Suppressor macrophage (primary cell): Measurements from ENCODE around the gene MYL12A.
A peak's percentile ranks its signal among the peaks of the same experiment; 100 is the strongest.

Experiments
- DNase-seq, 4 experiments: peaks; one replicate each; pipeline ENCODE4 v3.0.0-alpha.2; 2020 to 2022

Gene MYL12A

DNA sequence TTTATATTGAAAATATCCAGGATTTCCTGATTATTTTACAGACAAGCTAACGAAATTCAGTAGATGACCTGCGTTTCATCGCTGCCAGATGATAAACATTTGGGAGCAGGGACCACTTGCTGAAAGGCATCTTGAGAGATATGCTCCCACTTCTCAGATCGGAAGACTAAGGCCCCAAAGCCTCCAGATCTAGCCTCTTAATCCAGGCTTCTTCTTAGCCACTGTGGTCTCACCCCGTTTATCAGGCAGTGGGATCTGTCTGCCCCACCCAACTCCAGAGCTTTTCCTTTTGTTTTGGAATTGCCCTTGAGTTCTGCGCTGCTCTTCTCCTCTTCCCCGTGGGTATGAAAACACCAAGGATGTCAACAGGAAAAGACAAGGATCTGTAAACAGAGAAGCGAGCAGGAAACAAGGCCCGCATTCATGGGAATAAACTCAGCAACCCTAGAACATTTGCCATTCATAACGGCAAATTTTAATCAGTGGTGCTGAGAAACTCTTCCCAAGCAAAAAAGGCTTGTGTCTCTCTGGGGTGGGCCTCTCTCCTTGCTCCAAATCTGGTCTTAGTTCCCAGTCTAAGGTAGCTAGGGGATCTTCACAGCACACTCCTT is 35.8 kb downstream of the MYL12A start:
- no peak for DNase-seq

DNA sequence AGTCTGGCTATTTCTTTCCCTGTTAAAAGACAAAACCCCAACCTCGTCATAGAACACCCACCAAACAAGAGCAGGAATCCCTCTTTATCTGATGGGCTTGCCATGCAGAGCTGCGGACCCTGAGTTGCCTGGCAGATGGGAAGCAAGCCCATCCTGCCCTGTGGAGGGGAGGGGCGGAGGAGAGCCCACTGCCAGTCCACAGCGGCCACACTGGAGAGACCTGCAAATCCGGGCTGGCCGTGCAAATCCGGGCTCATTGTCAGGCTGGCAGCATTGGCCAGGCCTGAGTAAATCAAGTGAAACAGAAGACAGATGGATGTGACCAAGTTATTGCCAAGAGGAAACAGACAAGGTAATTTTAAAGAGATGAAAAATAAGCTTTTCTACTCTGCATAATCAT is 36.3 kb downstream of the MYL12A start:
- no peak for DNase-seq

DNA sequence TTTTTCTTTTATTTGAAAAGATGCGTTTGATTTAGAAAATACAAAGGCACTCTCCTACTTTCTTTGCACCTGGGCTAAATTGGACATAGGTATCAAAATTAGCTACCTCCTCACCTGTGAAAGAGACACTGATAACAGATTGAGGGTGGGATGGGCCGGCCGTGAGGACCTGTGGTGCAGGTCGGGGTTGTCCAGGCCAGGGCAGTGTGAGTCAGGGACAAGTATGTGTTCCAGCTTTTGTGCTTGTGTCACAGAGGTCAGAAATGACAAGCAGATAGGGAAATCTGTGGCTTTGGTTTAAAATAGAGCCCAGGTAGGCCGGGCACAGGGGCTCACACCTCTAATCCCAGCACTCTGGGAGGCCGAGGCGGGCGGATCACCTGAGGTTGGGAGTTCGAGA is 36.9 kb downstream of the MYL12A start:
- no peak for DNase-seq

DNA sequence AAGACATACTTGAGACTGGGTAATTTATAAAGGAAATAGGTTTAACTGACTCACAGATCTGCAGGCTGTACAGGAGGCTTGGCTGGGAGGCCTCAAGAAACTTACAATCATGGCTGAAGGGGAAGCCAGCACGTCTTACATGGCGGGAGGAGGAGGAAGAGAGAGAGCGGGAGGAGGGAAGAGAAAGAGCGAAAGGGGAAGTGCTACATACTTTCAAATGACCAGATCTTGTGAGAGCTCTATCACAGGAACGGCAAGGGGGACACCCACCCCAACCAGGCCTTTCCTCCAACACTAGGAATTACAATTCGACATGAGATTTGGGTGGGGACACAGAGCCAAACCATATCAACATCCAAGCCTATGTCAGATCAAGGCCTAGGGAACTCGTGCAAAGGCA is 38.6 kb downstream of the MYL12A start:
- DNase-seq, result peak in 2 of 4 experiments; percentile 31 to 34

DNA sequence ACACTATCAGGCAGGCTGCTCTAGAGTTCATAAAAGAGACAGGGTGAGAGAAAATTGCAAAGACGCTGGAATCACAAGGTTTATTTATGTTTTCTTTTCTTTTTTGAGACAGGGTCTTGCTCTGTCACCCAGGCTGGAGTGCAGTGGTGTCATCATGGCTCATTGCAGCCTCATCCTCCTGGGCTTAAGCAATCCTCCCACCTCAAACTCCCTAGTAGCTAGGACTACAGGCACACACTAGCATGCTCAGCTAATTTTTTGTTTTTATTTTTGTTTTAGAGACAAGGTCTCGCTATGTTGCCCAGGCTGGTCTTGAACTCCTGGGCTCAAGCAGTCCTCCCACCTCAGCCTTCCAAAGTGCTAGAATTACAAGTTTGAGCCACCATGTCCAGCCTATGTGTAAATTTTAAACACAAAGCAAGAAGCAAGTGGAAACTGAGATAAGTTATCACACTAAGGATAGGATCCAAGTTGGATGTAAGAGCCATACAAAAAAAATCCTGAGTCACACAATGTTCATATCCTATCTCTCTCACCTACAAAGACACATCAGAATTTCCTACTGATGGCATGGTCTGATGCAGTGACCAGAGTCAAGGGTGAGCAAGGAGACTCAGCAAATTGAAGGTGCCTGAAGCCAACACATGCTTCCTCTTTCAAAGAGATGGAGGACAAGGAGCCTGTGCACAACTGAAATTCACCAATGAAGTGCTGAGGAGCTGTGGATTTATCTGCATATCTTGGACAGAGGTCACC is 45.8 kb downstream of the MYL12A start:
- DNase-seq, result peak in 3 of 4 experiments; percentile 23 to 51 (median 46)

DNA sequence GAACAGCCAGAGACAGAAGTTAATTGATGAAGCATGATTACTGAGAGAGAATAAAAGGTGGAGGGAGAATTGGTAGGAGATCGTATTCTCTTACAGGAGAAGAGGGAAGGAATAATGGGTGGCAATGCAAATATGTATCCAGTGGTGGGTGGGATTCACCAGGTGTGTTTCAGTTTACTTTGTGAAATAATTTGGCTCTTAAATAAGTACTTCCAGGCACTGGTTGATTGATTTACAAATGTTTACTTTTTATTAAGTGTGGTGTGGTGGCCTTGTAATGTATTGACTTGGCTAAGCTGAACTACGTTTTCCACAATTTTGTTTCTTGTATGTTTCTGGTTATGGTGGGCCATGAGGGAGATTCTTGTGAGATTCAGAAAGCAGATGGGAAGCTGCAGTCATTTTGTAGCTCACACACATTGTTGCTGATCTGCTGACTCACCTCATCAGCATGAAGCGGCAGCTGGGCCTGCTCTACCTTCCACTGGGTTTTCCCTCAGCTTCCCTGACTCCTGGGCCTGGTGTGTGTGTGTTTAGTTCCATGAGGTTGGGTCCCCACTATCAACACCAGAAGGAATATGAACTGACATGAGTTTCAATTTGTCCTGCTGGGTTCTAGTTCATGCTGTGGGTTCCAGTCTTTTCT is 47.0 kb downstream of the MYL12A start:
- DNase-seq, result no peak

DNA sequence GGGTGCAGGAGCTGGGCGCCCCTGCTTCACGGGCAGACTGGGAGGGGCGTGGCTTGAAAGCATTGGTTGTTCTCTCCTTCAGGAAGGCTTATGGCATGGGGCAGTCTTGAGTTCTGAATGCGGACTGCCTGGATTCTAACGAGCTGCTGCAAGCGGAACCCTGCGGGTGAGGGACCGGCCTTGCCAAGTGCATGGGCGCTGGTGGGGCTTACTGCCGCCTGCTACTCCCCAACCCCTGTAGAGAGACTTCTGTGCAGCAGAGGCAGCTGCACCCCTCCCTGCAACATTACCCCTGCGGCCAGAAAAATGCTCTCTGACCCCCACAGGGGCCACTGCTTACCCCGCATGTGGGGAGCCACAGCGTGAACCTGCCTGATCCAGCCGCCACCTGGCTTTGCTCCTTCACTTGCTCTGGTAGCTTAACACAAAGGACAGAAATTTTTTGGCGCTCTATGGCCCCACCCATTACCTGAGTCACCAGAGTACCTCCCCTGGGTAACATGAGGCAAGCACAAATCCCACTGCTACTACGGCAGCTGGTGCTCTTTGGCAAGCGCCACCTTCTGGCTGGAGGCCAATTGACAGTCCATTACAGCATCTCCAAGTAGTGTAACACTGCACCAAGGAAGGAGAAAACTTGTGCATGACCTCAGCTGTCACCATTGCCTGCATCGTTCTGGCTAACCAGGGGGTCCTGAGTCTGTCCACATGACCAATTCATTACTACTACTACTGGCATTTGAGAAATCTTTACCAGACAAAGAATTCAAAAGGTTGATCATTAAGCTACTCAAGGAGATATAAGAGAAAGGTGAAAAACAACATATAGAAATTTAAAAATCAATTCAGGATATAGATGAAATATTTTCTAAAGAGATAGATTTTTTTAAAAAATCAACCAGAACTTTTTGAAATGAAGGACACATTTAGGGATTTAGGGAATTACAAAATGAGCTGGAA is 49.7 kb downstream of the MYL12A start:
- DNase-seq, result peak; percentile 89 to 93 (median 90)

DNA sequence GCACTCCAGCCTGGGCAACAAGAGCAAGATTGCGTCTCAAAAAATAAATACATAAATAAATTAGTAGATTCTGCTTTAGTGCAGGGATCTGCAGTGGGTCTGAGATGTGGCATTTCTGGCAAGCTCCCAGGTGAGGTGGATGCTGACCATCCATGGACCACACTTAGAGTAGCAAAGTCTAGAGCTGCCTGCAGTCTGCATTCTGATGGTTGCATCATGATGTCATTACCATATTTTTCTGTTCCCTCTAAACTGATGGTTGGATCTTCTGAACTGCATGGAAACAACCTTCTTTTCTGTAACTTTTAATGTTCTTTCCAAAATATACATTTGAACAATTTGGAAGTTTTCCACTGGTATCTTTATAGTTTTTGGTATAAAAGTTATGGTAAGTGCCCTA is 57.2 kb downstream of the MYL12A start:
- no peak for DNase-seq

DNA sequence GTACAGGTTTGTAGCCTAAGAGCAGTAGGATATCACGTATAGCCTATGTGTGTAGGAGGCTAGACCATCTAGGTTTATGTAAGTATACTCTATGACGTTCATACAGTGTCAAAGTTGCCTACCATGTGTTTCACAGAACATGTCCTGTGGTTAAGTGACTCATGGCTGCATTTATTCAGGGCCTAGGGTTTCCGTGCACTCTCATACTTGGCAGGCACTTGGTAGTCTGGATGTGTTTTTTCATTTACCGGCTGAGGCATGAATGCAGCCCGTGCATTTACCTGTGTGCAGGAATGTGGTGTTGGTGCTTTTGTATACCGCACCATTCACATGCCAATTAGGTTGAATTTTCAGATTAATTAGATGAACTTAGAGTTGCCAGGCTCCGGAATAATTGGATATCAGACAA is 57.8 kb downstream of the MYL12A start:
- DNase-seq, result peak; percentile 22 to 67 (median 36)
